HG03025 (cell line): ENCODE measurements around the gene AP4B1.
"Not testable (repeated sequence)": the region's sequence is repeated elsewhere in the genome, so short reads cannot be mapped to it uniquely, and the experiment has no call there.

ENCODE experiments used
- ATAC-seq: cut with Tn5 transposase; IDR thresholded peaks from one replicate; pipeline ENCODE4 v1.9.1; 2021; ENCODE audit warnings: mild to moderate bottlenecking, moderate library complexity; ENCODE audit not compliant: unreplicated experiment, low FRiP score

Gene AP4B1

GRCh38 chr1:113859478-113860175 lies 45.0 kb downstream of the AP4B1 start:
- ATAC-seq, result peak; percentile 86

GRCh38 chr1:113858982-113859381 lies 45.6 kb downstream of the AP4B1 start:
- no peak for ATAC-seq

- ATAC-seq, result peak; percentile 42
Measured at GRCh38 chr1:113858418-113858817, 46.2 kb downstream of the AP4B1 start.

- ATAC-seq, result no peak
Measured at GRCh38 chr1:113857776-113858175, 46.8 kb downstream of the AP4B1 start.

- ATAC-seq, result no peak
Measured at GRCh38 chr1:113856401-113856790, 48.2 kb downstream of the AP4B1 start.

- ATAC-seq, result no peak
Measured at GRCh38 chr1:113855630-113856400, 48.8 kb downstream of the AP4B1 start.

- ATAC-seq, result no peak
Measured at GRCh38 chr1:113854234-113854633, 50.4 kb downstream of the AP4B1 start.

- ATAC-seq, result not testable (repeated sequence)
Measured at GRCh38 chr1:113852694-113853093, 51.9 kb downstream of the AP4B1 start.

- ATAC-seq, result no peak
Measured at GRCh38 chr1:113850127-113850796, 54.3 kb downstream of the AP4B1 start.

GRCh38 chr1:113849072-113849471 lies 55.5 kb downstream of the AP4B1 start:
- no peak for ATAC-seq

GRCh38 chr1:113846391-113847035 lies 58.1 kb downstream of the AP4B1 start:
- ATAC-seq, result no peak
